T-cell (primary cell): ENCODE results near the gene FGF4. TPM values are rescaled to one million over a fixed set of nuclear protein-coding genes. Genes with fewer than 3 reads are reported as not detected.

Source experiments
- ATAC-seq, 4 experiments: fragments of 200-7000 bp in 3 of 4; fragments of 150-1000 bp in 1 of 4; cut with Tn5 transposase; replicated peaks in 1 of 4; 1 replicate in 3 of 4; 2 replicates in 1 of 4; pipeline ENCODE4 v1.10.0; 2021; ENCODE audit warnings: moderate library complexity in 3 of 4, mild to moderate bottlenecking in 2 of 4, moderate number of reproducible peaks in 1 of 4
- CTCF ChIA-PET, 2 donors: fragments of 300-600 bp; sonication (Branson Sonifier 250); formaldehyde crosslinking; loops; one replicate each; lab custom pipeline; 2022; ENCODE audit warnings: antibody characterized with exemption in 2 of 2; lab: Charles Lee
- POLR2A ChIA-PET, 2 donors: fragments of 300-600 bp; sonication (Branson Sonifier 250); formaldehyde crosslinking; loops; one replicate each; lab custom pipeline; 2022; ENCODE audit warnings: antibody characterized with exemption in 2 of 2; lab: Charles Lee
- DNase-seq, 35 experiments: peaks; one replicate each; pipeline versions ENCODE4 v3.0.0 to v3.0.0-alpha.2; 2013 to 2023
- H3K27ac ChIP-seq: one replicate; pipeline ENCODE4 v1.5.1; 2013; ENCODE audit warnings: low read length
- H3K27me3 ChIP-seq, 2 experiments: replicated peaks in 1 of 2; 1 replicate in 1 of 2; 2 replicates in 1 of 2; pipeline versions ENCODE4 v1.6.1 to v1.7.0; 2013; ENCODE audit warnings: low read length in 1 of 2, mixed read lengths in 1 of 2; ENCODE audit not compliant: control insufficient read depth in 2 of 2, insufficient read depth in 2 of 2; ENCODE audit errors: extremely low read depth in 1 of 2
- H3K36me3 ChIP-seq, 2 donors: 1 replicate in 1 of 2; 2 replicates in 1 of 2; pipeline versions ENCODE4 v1.6.1 to v1.7.0; 2013; ENCODE audit warnings: low read length in 1 of 2; ENCODE audit not compliant: control insufficient read depth in 2 of 2, insufficient read depth in 1 of 2; ENCODE audit errors: extremely low read depth in 1 of 2
- H3K4me1 ChIP-seq, 2 experiments: 1 replicate in 1 of 2; 2 replicates in 1 of 2; pipeline versions ENCODE4 v1.6.1 to v1.7.0; 2013; ENCODE audit warnings: low read length in 2 of 2, mixed read lengths in 1 of 2; ENCODE audit not compliant: insufficient read depth in 2 of 2, control insufficient read depth in 1 of 2; ENCODE audit errors: extremely low read depth in 1 of 2
- H3K4me3 ChIP-seq, 2 donors: 1 replicate in 1 of 2; 2 replicates in 1 of 2; pipeline versions ENCODE4 v1.5.1 to v1.7.0; 2013; ENCODE audit warnings: mild to moderate bottlenecking in 2 of 2, low read length in 1 of 2, moderate library complexity in 1 of 2; ENCODE audit not compliant: control insufficient read depth in 1 of 2; ENCODE audit errors: extremely low read depth in 1 of 2
- H3K9me3 ChIP-seq: 2 replicates; pipeline ENCODE4 v1.7.0; 2013
- H3K27ac Mint-ChIP-seq, 2 donors: one replicate each; pipeline ENCODE4 v1.8.0; 2020 to 2021; ENCODE audit warnings: mild to moderate bottlenecking in 2 of 2, mixed read lengths in 2 of 2
- H3K27me3 Mint-ChIP-seq, 2 donors: one replicate each; pipeline ENCODE4 v1.8.0; 2021 to 2022; ENCODE audit warnings: mixed read lengths in 2 of 2
- H3K36me3 Mint-ChIP-seq: one replicate; pipeline ENCODE4 v1.8.0; 2021; ENCODE audit warnings: mixed read lengths
- H3K4me1 Mint-ChIP-seq, 3 donors: one replicate each; pipeline ENCODE4 v1.8.0; 2020 to 2022; ENCODE audit warnings: mixed read lengths in 3 of 3, mild to moderate bottlenecking in 1 of 3
- H3K4me3 Mint-ChIP-seq, 3 donors: one replicate each; pipeline ENCODE4 v1.8.0; 2020 to 2022; ENCODE audit warnings: mild to moderate bottlenecking in 3 of 3, mixed read lengths in 3 of 3, moderate library complexity in 3 of 3
- H3K9me3 Mint-ChIP-seq, 3 donors: one replicate each; pipeline ENCODE4 v1.8.0; 2020 to 2022; ENCODE audit warnings: mixed read lengths in 3 of 3
- WGBS: methylation state at CpG from one replicate; pipeline ENCODE4 v1.1.5; 2013; ENCODE audit warnings: missing lambda C conversion rate; ENCODE audit not compliant: insufficient coverage; 5-methylcytosine and 5-hydroxymethylcytosine counted together
- total RNA-seq, 35 experiments: library from RNA in 6 of 35; stranded (reverse) in 6 of 35; fragments of 120-200 nt in 1 of 35; gene quantifications; one replicate each; pipeline versions ENCODE4 v1.2.1 to v1.2.4 and lab custom pipeline; 2013 to 2026

The FGF4 gene
- total RNA-seq, 5 donors from 2014 or later (not counting 1 experiment from before 2014, with no cell fraction given): not detected

DNA sequence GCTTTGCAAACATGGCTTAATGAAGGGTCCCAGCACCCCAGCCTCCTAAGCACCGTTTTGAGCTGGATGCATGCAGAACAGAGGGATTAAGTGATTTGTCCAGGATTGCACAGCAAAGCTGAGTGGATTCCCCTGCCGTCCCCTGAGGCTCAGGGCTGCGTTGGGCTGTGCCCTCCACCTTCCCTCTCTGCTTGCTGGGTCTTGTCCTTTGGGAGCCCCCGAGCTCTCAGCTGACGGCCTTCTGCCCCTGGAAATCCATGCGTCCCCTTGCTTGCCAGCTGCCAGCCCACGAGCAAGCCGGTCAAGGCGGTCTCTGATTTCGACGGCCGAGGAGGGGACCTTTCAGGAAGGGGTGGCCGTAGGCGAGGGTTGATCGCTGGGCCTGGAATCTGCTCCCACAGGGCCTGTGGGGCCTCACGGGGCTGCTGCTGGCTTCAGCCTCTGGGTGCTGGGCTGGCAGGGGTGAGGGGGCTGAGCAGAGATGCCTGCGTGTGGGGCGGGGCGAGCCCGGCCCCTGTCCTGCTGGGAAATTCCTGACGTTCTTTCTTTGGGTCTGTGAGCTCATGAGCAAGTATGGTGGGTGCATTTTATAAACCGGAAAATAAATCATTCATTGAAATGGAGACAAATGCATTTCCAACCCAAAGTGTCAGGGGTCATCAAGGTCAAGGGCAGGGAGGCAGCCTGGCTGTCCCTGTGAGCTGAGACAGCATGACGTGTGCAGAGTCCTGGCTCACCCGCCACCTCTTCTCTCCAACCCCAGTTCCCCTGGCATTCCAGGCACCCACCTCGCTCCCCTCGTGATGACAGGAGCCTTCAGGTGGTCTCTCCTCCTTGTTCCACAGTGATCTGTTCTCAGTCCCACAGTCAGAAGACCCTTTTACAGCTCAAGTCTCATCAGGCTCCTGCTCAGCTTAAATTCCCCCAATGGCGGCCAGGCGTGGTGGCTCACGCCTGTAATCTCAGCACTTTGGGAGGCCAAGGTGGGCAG is 28.1 kb downstream of the FGF4 start:
- H3K4me3 Mint-ChIP-seq: no peak overlapping the region
- no peaks in the 10 kb centered on the region for H3K36me3 Mint-ChIP-seq
- CTCF ChIA-PET: no interaction called here
- H3K4me1 ChIP-seq: no peaks in the 10 kb centered on the region
- no peaks in the 10 kb centered on the region for H3K4me1 Mint-ChIP-seq
- no peak overlapping the region for H3K27ac Mint-ChIP-seq
- H3K36me3 ChIP-seq: no peaks in the 10 kb centered on the region
- H3K27ac ChIP-seq: no peak overlapping the region
- H3K9me3 ChIP-seq: no peaks in the 10 kb centered on the region
- no peak overlapping the region for H3K4me3 ChIP-seq
- H3K9me3 Mint-ChIP-seq: no peaks in the 10 kb centered on the region
- DNase-seq (no peak), ATAC-seq (no peak)
- 67% methylated on average over 28 of the region's 29 CpGs for WGBS
- POLR2A ChIA-PET: interaction anchor here in 1 of 2 donors (0.6 kb wide), 1 partner anchor 540 kb away, joined by 3 read pairs; no protein-coding TSS in a partner anchor
- peaks cover 18 to 28% of the 10 kb centered on the region in 2 donors for H3K27me3 Mint-ChIP-seq
- peaks cover 4 to 48% of the 10 kb centered on the region in 2 experiments for H3K27me3 ChIP-seq

DNA sequence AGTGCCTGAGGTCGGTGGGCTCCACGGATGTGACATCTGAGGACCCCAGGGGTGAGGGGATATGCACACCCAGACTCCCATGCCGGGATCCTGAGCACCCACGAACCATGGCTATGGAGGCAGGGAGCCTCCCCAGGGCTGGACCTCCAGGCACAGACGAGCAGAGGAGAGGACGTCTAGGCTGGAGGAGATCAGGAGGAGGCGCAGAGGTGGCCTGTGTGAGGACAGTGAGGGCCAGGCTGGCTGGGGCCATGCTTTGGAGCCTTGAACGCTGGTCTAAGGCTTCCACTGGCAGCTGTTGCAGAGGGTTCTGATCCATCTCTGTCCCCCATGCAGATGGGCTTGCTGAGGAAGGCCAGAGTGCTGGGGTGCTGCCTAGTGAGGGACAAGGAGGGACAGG is 29.0 kb downstream of the FGF4 start:
- CTCF ChIA-PET: no interaction called here
- H3K4me1 Mint-ChIP-seq: no peaks in the 10 kb centered on the region
- no peak for DNase-seq
- H3K4me1 ChIP-seq: no peaks in the 10 kb centered on the region
- peaks cover 4 to 46% of the 10 kb centered on the region in 2 experiments for H3K27me3 ChIP-seq
- H3K9me3 Mint-ChIP-seq: no peaks in the 10 kb centered on the region
- H3K9me3 ChIP-seq: no peaks in the 10 kb centered on the region
- ATAC-seq: no peak
- H3K27ac ChIP-seq: no peak overlapping the region
- no peak overlapping the region for H3K4me3 Mint-ChIP-seq
- no peaks in the 10 kb centered on the region for H3K36me3 Mint-ChIP-seq
- no peak overlapping the region for H3K27ac Mint-ChIP-seq
- 61% methylated on average over 8 of the region's 8 CpGs for WGBS
- POLR2A ChIA-PET: interaction anchor here in 1 of 2 donors (0.6 kb wide), 1 partner anchor 541 kb away, joined by 3 read pairs; no protein-coding TSS in a partner anchor
- H3K36me3 ChIP-seq: no peaks in the 10 kb centered on the region
- H3K4me3 ChIP-seq: no peak overlapping the region
- peaks cover 18 to 28% of the 10 kb centered on the region in 2 donors for H3K27me3 Mint-ChIP-seq

DNA sequence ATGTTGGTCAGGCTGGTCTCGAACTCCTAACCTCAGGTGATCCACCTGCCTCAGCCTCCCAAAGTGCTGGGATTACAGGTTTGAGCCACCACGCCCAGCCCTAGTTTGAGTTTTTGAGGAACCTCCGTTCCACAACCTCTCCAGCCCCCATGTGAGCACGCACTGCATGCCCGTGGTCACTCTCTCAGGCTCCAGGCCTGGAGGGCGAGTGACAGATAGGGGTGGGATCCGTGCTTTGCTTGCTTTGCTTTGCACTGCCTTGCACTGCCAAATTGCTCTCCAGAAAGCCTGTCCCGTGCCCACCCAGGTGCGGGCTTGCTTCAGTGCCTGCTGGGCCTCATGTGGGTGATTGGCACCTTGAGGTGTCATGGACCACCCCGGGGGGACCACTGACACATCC is 29.9 kb downstream of the FGF4 start:
- peaks cover 18 to 28% of the 10 kb centered on the region in 2 donors for H3K27me3 Mint-ChIP-seq
- no peak for ATAC-seq
- H3K9me3 Mint-ChIP-seq: no peaks in the 10 kb centered on the region
- no peak for DNase-seq
- 79% methylated on average over 4 of the region's 10 CpGs for WGBS
- POLR2A ChIA-PET: no interaction called here
- Histone ChIP-seq H3K9me3 (no peaks in the 10 kb centered on the region), H3K27ac (no peak overlapping the region), H3K4me3 (no peak overlapping the region), H3K4me1 (no peaks in the 10 kb centered on the region), H3K36me3 (no peaks in the 10 kb centered on the region), H3K27me3 (peaks cover 3 to 38% of the 10 kb centered on the region in 2 experiments)
- H3K36me3 Mint-ChIP-seq: no peaks in the 10 kb centered on the region
- H3K4me1 Mint-ChIP-seq: no peaks in the 10 kb centered on the region
- H3K27ac Mint-ChIP-seq: no peak overlapping the region
- CTCF ChIA-PET: no interaction called here
- no peak overlapping the region for H3K4me3 Mint-ChIP-seq

DNA sequence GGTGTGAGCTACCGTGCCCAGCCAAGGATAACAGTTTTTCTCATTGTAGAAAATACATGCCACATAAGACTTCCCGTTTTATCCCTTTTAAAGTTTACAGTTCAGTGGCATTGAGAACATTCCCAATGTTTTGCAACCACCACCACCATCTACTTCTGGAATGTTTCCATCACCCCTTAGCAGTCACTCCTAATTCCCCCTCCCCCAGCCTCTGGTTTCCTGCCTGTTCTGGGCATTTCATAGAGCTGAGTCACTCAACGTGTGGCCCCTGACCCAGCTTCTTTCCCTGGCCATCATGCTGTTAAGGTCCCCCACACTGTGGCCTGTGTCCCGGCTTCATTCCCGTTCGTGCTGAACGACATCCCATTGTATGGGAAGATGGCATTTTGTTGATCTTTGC is 30.7 kb downstream of the FGF4 start:
- Histone ChIP-seq H3K4me3 (no peak overlapping the region), H3K36me3 (no peaks in the 10 kb centered on the region), H3K27me3 (peaks cover 3 to 32% of the 10 kb centered on the region in 2 experiments), H3K27ac (no peak overlapping the region), H3K9me3 (no peaks in the 10 kb centered on the region), H3K4me1 (no peaks in the 10 kb centered on the region)
- WGBS: 67% methylated on average over 6 of the region's 7 CpGs
- peaks cover 18 to 28% of the 10 kb centered on the region in 2 donors for H3K27me3 Mint-ChIP-seq
- H3K9me3 Mint-ChIP-seq: peaks cover 0 to 1% (median 0%) of the 10 kb centered on the region in 3 donors
- DNase-seq (no peak), ATAC-seq (no peak)
- no peak overlapping the region for H3K4me3 Mint-ChIP-seq
- ChIA-PET CTCF (no interaction called here), POLR2A (no interaction called here)
- H3K4me1 Mint-ChIP-seq: no peaks in the 10 kb centered on the region
- no peak overlapping the region for H3K27ac Mint-ChIP-seq
- no peaks in the 10 kb centered on the region for H3K36me3 Mint-ChIP-seq

DNA sequence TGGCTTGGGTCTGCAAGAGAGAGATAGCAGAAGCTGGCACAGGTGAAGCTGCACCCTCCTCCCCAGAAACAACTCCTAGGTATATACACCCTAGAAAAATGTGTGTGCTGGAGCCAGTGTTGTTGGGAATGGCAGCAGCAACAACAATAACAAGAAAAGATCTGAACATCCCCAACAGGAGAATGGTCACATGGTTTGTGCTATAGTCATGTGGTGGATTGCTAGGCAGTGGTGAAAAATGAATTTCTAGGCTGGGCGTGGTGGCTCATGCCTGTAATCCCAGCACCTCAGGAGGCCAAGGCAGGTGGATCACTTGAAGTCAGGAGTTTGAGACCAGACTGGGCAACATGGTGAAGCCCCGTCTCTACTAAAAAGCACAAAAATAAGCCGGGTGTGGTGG is 40.3 kb downstream of the FGF4 start:
- Mint-ChIP-seq H3K4me3 (no peak overlapping the region), H3K27ac (no peak overlapping the region), H3K9me3 (peaks cover 0 to 16% (median 5%) of the 10 kb centered on the region in 3 donors), H3K27me3 (peaks cover 11 to 18% of the 10 kb centered on the region in 2 donors), H3K36me3 (no peaks in the 10 kb centered on the region), H3K4me1 (no peaks in the 10 kb centered on the region)
- peaks cover 0 to 44% of the 10 kb centered on the region in 2 experiments for H3K27me3 ChIP-seq
- H3K4me1 ChIP-seq: no peaks in the 10 kb centered on the region
- no peaks in the 10 kb centered on the region for H3K9me3 ChIP-seq
- no peak overlapping the region for H3K27ac ChIP-seq
- POLR2A ChIA-PET: no interaction called here
- no peak overlapping the region for H3K4me3 ChIP-seq
- CTCF ChIA-PET: no interaction called here
- no peak for DNase-seq
- WGBS: 90% methylated on average over 1 of the region's 3 CpGs
- no peak for ATAC-seq
- no peaks in the 10 kb centered on the region for H3K36me3 ChIP-seq

DNA sequence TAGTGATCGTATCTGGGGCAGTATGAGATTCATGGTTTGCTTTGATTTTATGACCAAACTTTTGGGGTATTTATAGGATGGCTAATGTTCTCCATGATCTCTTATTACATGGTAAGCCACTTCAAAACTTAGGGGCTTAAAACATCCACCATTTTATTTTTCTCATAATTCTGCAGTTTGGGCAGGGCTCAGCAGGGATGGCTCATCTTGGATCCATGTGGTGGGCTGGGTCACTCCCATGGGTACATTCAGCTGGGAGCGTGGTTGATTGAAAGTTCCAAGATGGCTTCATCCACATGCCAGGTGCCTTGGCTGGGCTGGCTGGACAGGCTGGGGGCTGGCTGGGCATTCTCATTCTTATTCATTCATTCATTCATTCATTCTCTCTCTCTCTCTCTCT is 40.8 kb downstream of the FGF4 start:
- CTCF ChIA-PET: no interaction called here
- Mint-ChIP-seq H3K4me1 (no peaks in the 10 kb centered on the region), H3K27ac (no peak overlapping the region), H3K4me3 (no peak overlapping the region), H3K36me3 (no peaks in the 10 kb centered on the region), H3K27me3 (peaks cover 11 to 21% of the 10 kb centered on the region in 2 donors), H3K9me3 (peaks cover 0 to 14% (median 5%) of the 10 kb centered on the region in 3 donors)
- ATAC-seq: no peak
- Histone ChIP-seq H3K4me1 (no peaks in the 10 kb centered on the region), H3K9me3 (no peaks in the 10 kb centered on the region), H3K4me3 (peak overlapping the region in 1 of 2 donors; percentile 27), H3K36me3 (no peaks in the 10 kb centered on the region), H3K27me3 (peaks cover 0 to 48% of the 10 kb centered on the region in 2 experiments), H3K27ac (no peak overlapping the region)
- WGBS: 100% methylated on average over 1 of the region's 2 CpGs
- POLR2A ChIA-PET: no interaction called here
- DNase-seq: no peak
